Renal cortex interstitium (tissue), 11 donors: Measurements from ENCODE around the gene ATP5F1D. TPM values are rescaled to one million over a fixed set of nuclear protein-coding genes. Genes with fewer than 3 reads are reported as not detected.

Source experiments
- DNase-seq, 11 donors: peaks; one replicate each; pipeline ENCODE4 v3.0.0-alpha.2; 2013; ENCODE audit warnings: low read depth in 9 of 11, low spot score in 4 of 11; ENCODE audit errors: extremely low read depth in 1 of 11
- polyA plus RNA-seq, 3 donors: library from polyadenylated mRNA; unstranded; fragments of 120-200 nt; gene quantifications; one replicate each; pipeline ENCODE4 v1.2.1, GENCODE V29; 2013; ENCODE audit not compliant: insufficient read length in 3 of 3

ATP5F1D gene
- polyA plus RNA-seq, 3 donors, result 82.2 to 145 (median 129) TPM

- DNase-seq, result no peak
Measured at GRCh38 chr19:1227304-1228054, 14.1 kb upstream of the ATP5F1D start.

- no peak for DNase-seq
Measured at GRCh38 chr19:1228161-1228957, 13.2 kb upstream of the ATP5F1D start.

DNA sequence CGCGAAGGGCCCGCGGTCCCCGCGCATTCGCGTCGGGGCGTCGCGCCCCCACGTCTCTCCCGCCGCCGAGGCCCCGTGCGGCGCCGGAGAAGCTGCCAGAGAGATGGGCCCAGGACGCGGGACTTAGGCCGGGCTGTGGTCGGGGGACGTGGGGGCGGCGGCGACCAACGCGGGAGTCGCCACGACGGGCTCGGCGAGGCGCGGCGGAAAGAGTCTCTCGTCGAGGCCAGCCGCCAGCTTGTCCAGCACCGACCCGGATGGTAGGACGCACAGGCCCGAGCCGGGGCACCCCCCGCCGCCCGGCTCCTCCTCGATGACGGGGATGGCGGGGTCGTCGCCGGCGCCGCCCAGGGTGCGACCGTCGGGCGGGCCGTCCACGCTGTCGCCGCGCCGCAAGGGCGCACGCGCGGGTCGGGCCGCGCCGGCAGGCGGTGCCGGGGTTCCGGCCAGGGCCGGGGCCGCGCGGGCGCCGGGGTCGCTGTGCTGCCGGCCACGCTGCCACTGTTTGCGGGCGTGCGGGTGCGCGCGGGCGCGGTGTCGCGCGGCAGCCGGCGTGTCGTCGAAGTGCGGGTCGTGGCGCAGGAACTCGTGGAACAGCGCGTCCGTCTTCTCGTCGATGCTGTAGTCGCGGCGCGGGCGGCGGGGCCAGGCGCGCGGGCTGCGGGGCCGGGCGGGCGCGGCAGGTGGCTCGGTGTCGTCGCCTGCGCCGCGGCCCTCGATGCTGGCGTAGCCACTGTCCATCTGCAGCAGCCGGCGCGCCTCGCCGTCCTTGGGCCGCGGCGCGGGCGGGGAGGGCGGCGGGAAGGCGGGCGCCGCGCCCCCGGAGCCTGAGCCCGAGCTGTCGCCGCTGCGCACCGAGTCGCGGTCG is 12.3 kb upstream of the ATP5F1D start:
- DNase-seq, result no peak

GRCh38 chr19:1229924-1230782 is 11.4 kb upstream of the ATP5F1D start:
- DNase-seq, result no peak

- no peak for DNase-seq
Measured at GRCh38 chr19:1230783-1231489, 10.6 kb upstream of the ATP5F1D start.

- no peak for DNase-seq
Measured at GRCh38 chr19:1231729-1232637, 9.6 kb upstream of the ATP5F1D start.

DNA sequence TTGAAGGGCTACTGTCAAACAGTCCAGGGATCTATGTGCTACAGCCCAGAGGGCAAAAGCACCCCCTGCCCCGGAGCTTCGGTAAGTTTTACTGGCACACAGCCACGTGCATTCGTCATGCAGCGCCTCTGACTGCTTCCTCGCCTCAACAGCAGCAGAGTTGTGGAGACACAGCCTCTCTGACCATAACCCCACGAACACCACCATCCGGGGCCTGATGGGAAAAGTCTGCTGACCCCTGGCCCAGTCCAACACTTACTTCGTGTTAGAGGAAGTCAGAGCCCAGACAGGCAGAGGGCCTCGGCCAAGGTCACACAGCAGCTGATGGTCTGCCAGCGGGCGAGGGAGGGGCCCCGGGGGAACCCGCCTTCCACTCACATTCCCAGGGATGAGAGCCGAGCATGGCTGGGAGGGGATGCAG is 8.9 kb upstream of the ATP5F1D start:
- DNase-seq, result no peak

DNA sequence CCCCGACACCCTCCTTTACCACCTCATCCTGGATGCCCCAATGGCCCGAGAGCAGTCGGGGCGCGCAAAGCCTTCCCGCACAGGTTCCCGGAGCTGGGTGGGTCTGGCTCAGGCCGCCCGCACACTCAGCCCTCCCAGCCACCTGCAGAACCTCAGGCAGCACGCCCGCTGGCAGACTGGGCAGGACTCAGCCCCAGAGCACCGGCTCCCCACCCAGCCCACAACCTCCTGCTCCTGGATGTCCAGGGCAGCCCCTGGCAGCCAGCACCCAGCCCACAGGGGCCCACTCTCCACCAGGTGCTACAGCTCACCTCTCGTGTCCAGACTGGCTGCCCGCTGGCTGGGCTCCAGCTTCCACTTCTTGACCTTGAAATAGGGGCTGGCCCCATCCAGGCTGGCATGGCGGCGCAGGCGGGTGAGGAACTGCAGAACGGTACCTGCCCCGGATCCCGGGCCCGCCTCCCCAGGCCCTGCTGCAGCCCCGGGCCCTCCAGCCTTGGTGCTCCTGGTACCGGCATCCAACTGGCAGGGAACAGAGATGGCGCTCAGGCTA is 8.4 kb upstream of the ATP5F1D start:
- DNase-seq, result no peak

DNA sequence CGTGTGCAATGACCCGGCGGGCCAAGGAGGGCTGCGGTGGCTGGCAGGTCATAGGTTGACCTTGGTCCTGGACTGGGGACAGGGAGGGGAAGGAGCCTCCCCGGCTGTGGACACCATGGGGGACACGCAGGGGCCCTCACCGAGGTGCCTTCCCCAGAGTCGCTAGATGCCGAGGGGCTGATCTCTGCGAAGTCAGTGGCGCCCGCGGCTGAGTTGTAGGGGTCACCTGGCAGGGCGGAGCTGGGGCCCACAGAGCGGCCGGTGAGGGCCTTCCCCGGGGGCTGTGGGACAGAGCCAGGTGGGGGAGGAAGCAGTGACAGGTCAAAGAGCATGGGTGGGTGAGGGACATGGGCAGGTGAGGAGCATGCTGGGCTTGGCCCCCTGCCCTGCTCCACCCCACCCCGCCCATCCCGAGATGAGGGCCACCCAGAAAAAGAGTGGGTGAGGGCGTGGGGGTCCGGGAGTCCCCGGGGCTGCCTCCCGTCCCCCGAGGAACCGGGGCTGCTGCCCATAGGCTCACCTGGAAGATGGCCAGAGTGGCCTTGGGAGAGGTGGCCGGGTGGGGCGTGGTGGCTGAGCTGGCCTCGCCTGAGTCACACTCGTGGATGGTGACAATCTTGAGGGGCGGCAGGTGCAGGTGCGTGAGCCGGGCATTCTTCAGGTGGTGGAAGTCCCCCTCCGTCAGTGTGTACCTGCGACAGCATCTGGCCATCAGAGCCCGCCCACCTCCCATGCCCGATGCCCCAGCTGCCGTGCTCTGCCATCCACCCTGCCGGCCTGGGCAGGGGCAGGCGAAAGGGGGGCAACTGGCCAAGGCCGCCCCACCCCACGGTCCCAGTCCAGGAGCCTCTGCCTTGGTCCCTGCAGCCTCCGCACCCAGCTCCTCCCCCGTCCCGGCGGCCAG is 7.2 kb upstream of the ATP5F1D start:
- DNase-seq, result no peak

DNA sequence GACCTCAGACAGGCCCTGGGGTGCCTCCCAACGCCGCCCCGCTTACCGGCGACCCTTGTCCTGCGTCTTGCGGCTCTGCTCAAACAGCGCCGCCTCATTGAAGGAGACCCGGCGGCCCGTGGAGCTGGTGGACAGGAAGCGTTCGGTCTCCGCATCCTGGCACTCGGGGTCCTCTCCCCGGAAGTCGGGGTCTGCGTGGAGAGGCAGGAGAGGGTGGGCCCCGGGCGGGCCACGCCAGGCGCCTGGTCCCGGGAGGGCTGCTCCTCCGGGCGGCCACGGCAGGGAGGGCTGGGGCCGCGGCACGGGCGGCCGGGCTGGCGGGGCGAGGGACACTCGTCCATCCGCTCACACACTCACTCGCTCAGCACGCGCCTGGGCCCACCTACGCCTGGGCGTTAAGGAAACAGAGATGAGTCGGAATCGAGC is 6.6 kb upstream of the ATP5F1D start:
- DNase-seq, result no peak

- no peak for DNase-seq
Measured at GRCh38 chr19:1235625-1236538, 5.7 kb upstream of the ATP5F1D start.

GRCh38 chr19:1236576-1236975 is 5.0 kb upstream of the ATP5F1D start:
- no peak for DNase-seq

GRCh38 chr19:1237027-1237659 is 4.4 kb upstream of the ATP5F1D start:
- no peak for DNase-seq

DNA sequence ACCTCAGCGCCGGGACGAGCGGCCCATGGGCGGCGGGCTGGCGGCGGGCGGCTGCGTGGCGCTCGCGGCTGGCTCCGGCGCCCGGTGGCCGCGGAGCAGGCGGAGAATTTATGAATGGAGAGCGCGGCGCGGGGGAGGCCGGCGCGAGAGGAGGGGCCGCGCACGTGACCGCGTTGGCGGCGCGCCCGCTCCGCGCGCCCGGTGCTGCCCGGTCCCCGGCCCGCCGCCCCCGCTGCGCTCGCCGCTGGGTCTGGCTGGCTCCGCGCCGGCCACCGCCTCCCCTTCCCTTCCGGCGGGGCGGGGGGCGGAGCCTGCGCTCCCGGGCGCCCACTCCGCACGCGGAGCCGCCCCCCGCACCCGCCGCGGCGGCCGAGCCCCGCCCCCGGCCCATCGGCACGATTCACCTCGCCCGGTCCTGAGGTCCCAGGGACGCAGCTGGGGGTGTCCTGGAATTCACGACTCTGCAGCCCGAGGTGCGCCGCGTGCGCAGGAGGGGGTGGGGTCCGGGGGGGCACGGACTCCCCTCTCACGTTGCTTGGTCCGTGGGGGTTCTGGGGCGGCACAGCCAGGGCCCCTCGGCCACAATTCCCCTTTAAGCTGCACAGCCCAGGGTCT is 3.7 kb upstream of the ATP5F1D start, which contains the start of gene CBARP:
TSS of gene CBARP (minus strand) at position 252 of the 615 bp plus-strand sequence. CDS start 1,905 bp downstream, outside the sequence.
- DNase-seq, result no peak
